Type B pancreatic cell (in vitro differentiated cells): ENCODE results near the gene CA5A. TPM values are rescaled to one million over a fixed set of nuclear protein-coding genes. Genes with fewer than 3 reads are reported as not detected.

ENCODE experiments used
- DNase-seq: peaks from one replicate; pipeline ENCODE4 v3.0.0; 2021; ENCODE audit warnings: mixed read lengths; ENCODE audit not compliant: unreplicated experiment; ENCODE audit errors: extremely low spot score
- H3K27ac Mint-ChIP-seq: 2 replicates; pipeline ENCODE4 v1.8.0; 2021; ENCODE audit warnings: mild to moderate bottlenecking, mixed read lengths
- H3K27me3 Mint-ChIP-seq: 2 replicates; pipeline ENCODE4 v1.8.0; 2021; ENCODE audit warnings: mixed read lengths
- H3K36me3 Mint-ChIP-seq: 2 replicates; pipeline ENCODE4 v1.8.0; 2021; ENCODE audit warnings: mixed read lengths
- H3K4me1 Mint-ChIP-seq: one replicate; pipeline ENCODE4 v1.8.0; 2021; ENCODE audit warnings: mixed read lengths; ENCODE audit not compliant: unreplicated experiment
- H3K4me3 Mint-ChIP-seq: 2 replicates; pipeline ENCODE4 v1.8.0; 2021; ENCODE audit warnings: mild to moderate bottlenecking, mixed read lengths
- H3K9me3 Mint-ChIP-seq: 2 replicates; pipeline ENCODE4 v1.8.0; 2021; ENCODE audit warnings: mixed read lengths
- total RNA-seq: library from RNA; stranded (reverse); gene quantifications from 2 replicates; pipeline ENCODE4 v1.2.1, GENCODE V29; 2021; ENCODE audit warnings: low replicate concordance
- TF ChIP-seq, protein P1 (sequence below): fragments of 200-600 bp; sonication (generic); conservative IDR thresholded peaks from 2 replicates; pipeline ENCODE4 v1.5.0; 2021; ENCODE audit warnings: antibody characterized with exemption, mild to moderate bottlenecking

CA5A gene
- total RNA-seq, 1 donor from 2014 or later = 0.70 TPM

DNA sequence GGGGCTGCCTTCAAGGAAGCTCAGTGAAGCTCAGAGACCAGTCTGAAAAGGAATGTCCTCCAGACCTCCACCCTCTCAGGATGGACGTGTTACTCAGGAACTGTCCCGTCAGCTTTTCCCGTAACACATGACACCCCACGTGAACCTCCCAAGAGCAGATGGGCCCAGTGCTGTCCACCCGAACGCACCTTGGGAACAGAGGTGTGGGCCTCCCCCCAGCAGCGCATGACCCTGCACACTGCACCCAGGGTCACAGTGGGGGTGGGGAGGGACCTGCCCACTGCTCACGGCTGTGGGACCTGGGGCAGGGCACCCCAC is 88.9 kb downstream of the CA5A start:
- H3K4me1 Mint-ChIP-seq = peaks cover 22% of the 10 kb centered on the region
- no peak overlapping the region for H3K27ac Mint-ChIP-seq
- TF ChIP-seq, protein P1, sequence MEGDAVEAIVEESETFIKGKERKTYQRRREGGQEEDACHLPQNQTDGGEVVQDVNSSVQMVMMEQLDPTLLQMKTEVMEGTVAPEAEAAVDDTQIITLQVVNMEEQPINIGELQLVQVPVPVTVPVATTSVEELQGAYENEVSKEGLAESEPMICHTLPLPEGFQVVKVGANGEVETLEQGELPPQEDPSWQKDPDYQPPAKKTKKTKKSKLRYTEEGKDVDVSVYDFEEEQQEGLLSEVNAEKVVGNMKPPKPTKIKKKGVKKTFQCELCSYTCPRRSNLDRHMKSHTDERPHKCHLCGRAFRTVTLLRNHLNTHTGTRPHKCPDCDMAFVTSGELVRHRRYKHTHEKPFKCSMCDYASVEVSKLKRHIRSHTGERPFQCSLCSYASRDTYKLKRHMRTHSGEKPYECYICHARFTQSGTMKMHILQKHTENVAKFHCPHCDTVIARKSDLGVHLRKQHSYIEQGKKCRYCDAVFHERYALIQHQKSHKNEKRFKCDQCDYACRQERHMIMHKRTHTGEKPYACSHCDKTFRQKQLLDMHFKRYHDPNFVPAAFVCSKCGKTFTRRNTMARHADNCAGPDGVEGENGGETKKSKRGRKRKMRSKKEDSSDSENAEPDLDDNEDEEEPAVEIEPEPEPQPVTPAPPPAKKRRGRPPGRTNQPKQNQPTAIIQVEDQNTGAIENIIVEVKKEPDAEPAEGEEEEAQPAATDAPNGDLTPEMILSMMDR = no peak
- no peaks in the 10 kb centered on the region for H3K27me3 Mint-ChIP-seq
- no peaks in the 10 kb centered on the region for H3K36me3 Mint-ChIP-seq
- DNase-seq = no peak
- H3K9me3 Mint-ChIP-seq = no peaks in the 10 kb centered on the region
- no peak overlapping the region for H3K4me3 Mint-ChIP-seq

DNA sequence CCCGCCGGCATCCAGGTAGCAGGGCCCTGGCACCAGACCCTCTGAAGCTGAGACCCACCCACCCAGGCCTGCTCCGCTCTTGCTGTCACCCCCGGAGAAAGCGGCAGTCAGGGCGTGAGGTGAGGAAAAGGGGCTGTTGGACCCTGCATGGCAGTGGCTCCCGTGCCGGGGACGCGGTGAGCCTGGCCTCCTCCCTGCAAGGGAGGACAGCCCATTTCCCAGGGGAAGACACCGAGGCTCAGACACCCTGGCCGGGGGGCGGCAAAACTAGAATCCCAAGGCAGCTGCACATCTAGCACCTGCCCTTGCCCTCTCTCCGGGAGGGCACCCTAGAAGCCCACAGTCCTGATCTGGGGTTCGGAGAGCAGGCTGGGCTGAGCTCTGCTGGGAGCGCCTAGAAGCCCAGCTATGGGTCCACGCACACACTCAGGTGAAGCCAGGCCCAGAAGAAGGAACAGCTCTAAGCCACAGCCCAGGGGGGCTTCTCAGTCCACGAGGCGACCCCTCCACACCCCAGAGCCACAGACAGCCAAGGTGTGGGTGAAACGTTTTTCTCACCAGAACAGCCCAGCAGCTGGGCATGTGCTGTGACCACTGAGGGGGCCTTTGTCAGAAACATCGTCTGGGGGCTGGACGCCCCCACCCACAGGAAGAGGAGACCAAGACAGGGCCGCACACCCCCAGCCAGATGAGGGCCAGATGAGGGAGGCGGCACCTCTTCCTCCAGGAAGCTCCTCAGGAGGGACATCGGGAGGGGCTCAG is 89.4 kb downstream of the CA5A start:
- Mint-ChIP-seq H3K36me3 (no peaks in the 10 kb centered on the region), H3K4me1 (peaks cover 22% of the 10 kb centered on the region), H3K27me3 (no peaks in the 10 kb centered on the region), H3K27ac (no peak overlapping the region), H3K9me3 (no peaks in the 10 kb centered on the region), H3K4me3 (no peak overlapping the region)
- no peak for DNase-seq
- TF ChIP-seq, protein P1 = no peak

DNA sequence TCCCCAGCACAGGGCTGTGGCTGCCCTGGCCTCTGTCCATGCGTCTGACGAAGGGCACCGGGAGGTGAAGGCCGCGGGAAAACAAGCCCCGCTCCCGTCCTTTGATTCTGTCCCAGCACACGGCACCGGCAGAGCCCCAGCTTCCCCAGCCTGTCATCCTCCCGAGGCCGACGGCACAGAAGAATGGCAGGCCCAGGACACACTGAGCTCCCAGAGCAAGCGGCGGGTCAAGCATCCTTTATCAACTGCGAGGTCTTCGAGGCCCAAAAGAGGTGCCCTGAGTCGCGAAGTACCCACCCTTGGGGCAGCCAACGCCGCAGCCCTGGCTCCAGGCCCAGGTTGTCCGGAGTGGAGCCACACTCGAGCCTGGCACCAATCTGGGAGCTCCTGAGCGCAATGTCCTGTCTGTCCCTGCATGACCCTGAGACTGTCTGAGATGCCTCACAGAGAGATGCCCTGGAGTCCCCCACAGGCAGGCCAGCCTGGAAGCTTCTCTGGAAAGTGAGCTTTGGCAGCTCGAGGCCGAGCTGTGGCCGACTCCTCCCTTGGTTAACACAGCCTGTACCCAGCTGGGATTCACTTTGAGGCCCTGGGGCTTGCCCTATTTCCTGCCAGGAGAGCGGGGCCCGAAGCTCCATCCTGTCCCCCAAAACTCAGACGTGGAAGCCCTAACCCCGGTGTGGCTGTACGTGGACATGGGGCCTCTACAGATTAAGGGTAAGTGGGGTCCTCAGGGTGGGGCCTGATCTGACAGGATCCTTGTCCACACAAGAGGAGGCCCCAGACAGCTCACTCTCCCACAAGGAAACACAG is 90.3 kb downstream of the CA5A start:
- Mint-ChIP-seq H3K4me1 (peaks cover 20% of the 10 kb centered on the region), H3K27ac (no peak overlapping the region)

DNA sequence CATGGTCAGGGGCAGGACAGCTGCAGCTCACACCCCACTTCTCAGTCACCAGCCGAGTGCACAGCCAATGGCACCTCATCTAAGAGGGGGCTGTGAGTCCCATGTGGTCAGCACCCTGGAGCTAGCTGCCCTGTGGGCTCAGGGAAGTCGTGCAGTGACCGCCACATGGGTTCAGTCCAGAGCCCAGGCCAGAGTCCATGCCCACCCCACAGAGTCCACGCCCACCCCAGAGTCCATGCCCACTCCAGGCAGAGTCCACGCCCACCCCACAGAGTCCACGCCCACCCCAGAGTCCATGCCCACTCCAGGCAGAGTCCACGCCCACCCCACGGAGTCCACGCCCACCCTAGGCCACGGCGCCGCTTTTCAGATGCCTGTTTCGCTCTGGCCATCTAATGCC is 91.1 kb downstream of the CA5A start:
- Mint-ChIP-seq H3K4me1 (peaks cover 17% of the 10 kb centered on the region), H3K27ac (no peak overlapping the region), H3K36me3 (no peaks in the 10 kb centered on the region), H3K4me3 (no peak overlapping the region), H3K9me3 (no peaks in the 10 kb centered on the region), H3K27me3 (no peaks in the 10 kb centered on the region)
- TF ChIP-seq, protein P1 = no peak
- no peak for DNase-seq

More for the DNA sequence above, 90.3 kb downstream of the CA5A start:
- Mint-ChIP-seq H3K4me3 (no peak overlapping the region), H3K27me3 (no peaks in the 10 kb centered on the region), H3K9me3 (no peaks in the 10 kb centered on the region), H3K36me3 (no peaks in the 10 kb centered on the region)
- DNase-seq = no peak
- TF ChIP-seq, protein P1 = no peak

DNA sequence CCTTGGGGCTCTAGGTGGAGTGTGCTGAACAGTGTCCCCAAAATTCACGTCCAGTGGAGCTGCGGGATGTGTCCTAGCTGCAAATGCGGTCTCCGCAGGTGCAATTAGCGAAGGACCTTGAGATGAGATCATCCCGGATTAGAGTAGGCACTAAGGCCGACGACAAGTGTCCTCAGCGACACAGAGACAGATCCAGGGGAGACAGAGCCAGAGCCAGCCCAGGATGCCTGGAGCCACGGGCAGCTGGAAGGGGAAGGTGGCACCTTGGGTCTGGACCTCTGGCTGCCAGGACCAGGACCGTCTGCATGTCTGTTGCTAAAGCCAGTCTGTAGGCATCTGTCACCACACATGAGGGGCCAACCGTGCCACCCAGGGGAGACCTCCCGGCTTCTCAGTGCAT is 91.5 kb downstream of the CA5A start:
- H3K27me3 Mint-ChIP-seq = no peaks in the 10 kb centered on the region
- no peak overlapping the region for H3K27ac Mint-ChIP-seq
- no peak overlapping the region for H3K4me3 Mint-ChIP-seq
- no peaks in the 10 kb centered on the region for H3K36me3 Mint-ChIP-seq
- H3K9me3 Mint-ChIP-seq = no peaks in the 10 kb centered on the region
- TF ChIP-seq, protein P1 = no peak
- DNase-seq = no peak
- H3K4me1 Mint-ChIP-seq = peaks cover 19% of the 10 kb centered on the region
